Measurements from ENCODE around the gene RBM47.

The RBM47 gene

GRCh38 chr4:40515398-40516293, 114.0 kb downstream of the RBM47 start:
- H3K4me3 ChIP-seq (ENCODE audit: control insufficient read depth, low read depth, low read length): no peak overlapping the region
- TF ChIP-seq CTCF (IDR thresholded peaks at IDR 0.05; ENCODE audit: control insufficient read depth, insufficient read depth, low read depth, low read length, missing control alignments): no peak
- no peak for DNase-seq (ENCODE audit: low read depth)

- no peak for TF ChIP-seq CTCF (IDR thresholded peaks at IDR 0.05; ENCODE audit: control insufficient read depth, insufficient read depth, low read depth, low read length, missing control alignments)
- H3K4me3 ChIP-seq (ENCODE audit: control insufficient read depth, low read depth, low read length): no peak overlapping the region
- DNase-seq (ENCODE audit: low read depth): no peak
These were observed 114.6 kb downstream of the RBM47 start for GRCh38 chr4:40515037-40515397.

GRCh38 chr4:40514497-40514951, 115.1 kb downstream of the RBM47 start:
- DNase-seq (ENCODE audit: low read depth): no peak
- TF ChIP-seq CTCF (IDR thresholded peaks at IDR 0.05; ENCODE audit: control insufficient read depth, insufficient read depth, low read depth, low read length, missing control alignments): no peak
- no peak overlapping the region for H3K4me3 ChIP-seq (ENCODE audit: control insufficient read depth, low read depth, low read length)

DNA sequence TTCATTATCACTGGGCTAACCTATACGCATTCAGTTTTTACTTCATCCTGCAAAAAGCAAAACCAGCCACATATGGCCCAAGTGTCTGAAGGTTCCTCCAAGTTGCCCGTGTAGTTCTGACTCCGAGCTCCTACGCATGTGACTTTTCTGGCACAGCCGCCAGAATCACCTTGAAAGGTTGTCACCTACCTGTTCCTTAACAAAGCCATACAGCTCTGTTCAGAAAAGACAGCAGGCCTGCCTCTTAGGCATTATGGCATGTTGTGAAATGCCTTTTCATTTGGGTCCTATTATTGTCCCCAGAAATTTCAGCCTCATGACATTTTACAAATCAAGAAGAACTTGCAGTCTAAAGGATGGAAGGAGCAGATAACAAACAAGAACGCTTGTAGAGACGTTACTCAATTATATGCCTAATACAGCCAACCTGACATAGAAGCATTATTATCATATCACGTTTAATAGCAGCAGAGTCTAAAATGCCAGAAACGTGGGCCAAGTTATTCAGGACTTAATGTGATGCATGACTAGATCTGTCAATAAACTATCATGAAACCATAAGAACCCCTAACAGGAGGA, 118.5 kb downstream of the RBM47 start:
- TF ChIP-seq CTCF (IDR thresholded peaks at IDR 0.05; ENCODE audit: control insufficient read depth, insufficient read depth, low read depth, low read length, missing control alignments): no peak
- no peak overlapping the region for H3K4me3 ChIP-seq (ENCODE audit: control insufficient read depth, low read depth, low read length)
- no peak for DNase-seq (ENCODE audit: low read depth)

DNA sequence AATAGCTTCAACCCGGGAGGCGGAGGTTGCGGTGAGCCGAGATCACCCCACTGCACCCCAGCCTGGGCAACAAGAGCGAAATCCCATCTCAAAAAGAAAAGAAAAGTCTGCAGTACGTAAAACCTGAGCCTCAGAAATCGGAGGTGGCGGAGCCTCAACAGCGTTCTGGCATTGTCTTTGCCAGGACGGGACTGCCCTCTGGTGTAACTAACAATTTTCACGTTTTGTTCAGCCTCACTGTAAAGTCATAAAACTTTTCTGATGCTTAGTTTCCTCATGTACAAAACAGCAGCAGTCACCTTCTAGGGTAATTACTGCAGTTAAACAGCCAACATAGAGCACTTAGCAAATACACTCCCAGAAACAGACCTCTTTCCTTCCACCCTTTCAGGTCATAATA, 121.7 kb downstream of the RBM47 start:
- TF ChIP-seq CTCF (IDR thresholded peaks at IDR 0.05; ENCODE audit: control insufficient read depth, insufficient read depth, low read depth, low read length, missing control alignments): no peak
- no peak for DNase-seq (ENCODE audit: low read depth)
- no peak overlapping the region for H3K4me3 ChIP-seq (ENCODE audit: control insufficient read depth, low read depth, low read length)

DNA sequence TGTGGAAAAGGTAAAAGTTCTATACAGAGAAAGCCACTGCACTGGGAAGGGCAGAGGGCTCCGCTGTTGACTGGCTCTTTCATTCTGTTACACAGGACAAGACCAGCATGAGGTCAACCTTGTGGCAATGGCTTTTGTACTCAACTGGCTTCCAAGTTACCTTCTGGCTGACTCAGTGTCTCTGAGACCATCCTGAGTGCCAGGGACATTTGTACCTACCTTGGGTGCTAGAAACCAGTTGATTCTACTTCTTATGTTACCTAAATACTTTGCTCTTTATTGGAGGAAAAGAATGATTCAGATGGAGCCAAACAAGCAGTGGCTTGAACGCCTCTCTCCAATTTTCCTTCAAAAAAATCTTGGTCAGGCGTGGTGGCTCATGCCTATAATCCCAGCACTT, 123.2 kb downstream of the RBM47 start:
- DNase-seq (ENCODE audit: low read depth): no peak

More for the DNA sequence above, 123.2 kb downstream of the RBM47 start:
- no peak overlapping the region for H3K4me3 ChIP-seq (ENCODE audit: control insufficient read depth, low read depth, low read length)
- TF ChIP-seq CTCF (IDR thresholded peaks at IDR 0.05; ENCODE audit: control insufficient read depth, insufficient read depth, low read depth, low read length, missing control alignments): no peak
